Activated CD8-positive, alpha-beta T cell treated with anti-CD3 and anti-CD28 coated beads, Interleukin-2, amount 10 ng/mL, durations not matched to agents 7 days and 5 days (primary cell): ENCODE measurements around the gene MRE11. TPM values are rescaled to one million over a fixed set of nuclear protein-coding genes. Genes with fewer than 3 reads are reported as not detected.

Experiments used
- ATAC-seq: fragments of 150-1000 bp; cut with Tn5 transposase; one replicate; pipeline ENCODE4 v1.10.0; 2021; ENCODE audit warnings: moderate library complexity
- CTCF ChIA-PET: fragments of 350-600 bp; sonication (Branson Sonifier 250); formaldehyde crosslinking; loops from one replicate; lab custom pipeline; 2021; ENCODE audit warnings: antibody characterized with exemption; lab: Charles Lee
- POLR2A ChIA-PET: fragments of 350-600 bp; sonication (Branson Sonifier 250); formaldehyde crosslinking; loops from one replicate; lab custom pipeline; 2021; ENCODE audit warnings: antibody characterized with exemption; lab: Charles Lee
- DNase-seq: peaks from one replicate; pipeline ENCODE4 v3.0.0-alpha.2; 2020
- H3K27ac Mint-ChIP-seq: one replicate; pipeline ENCODE4 v1.8.0; 2021; ENCODE audit warnings: mild to moderate bottlenecking, mixed read lengths
- H3K27me3 Mint-ChIP-seq: one replicate; pipeline ENCODE4 v1.8.0; 2021; ENCODE audit warnings: low read depth, mixed read lengths
- H3K36me3 Mint-ChIP-seq: one replicate; pipeline ENCODE4 v1.8.0; 2021; ENCODE audit warnings: low read depth, mixed read lengths
- H3K4me1 Mint-ChIP-seq: one replicate; pipeline ENCODE4 v1.8.0; 2021; ENCODE audit warnings: low read depth, mixed read lengths
- H3K4me3 Mint-ChIP-seq: one replicate; pipeline ENCODE4 v1.8.0; 2021; ENCODE audit warnings: mild to moderate bottlenecking, mixed read lengths
- H3K9me3 Mint-ChIP-seq: one replicate; pipeline ENCODE4 v1.8.0; 2022; ENCODE audit warnings: mixed read lengths; ENCODE audit not compliant: insufficient read depth
- total RNA-seq, 2 experiments: library from RNA; stranded (reverse); gene quantifications; one replicate each; pipeline ENCODE4 v1.2.3, GENCODE V29; 2021

MRE11 gene
- total RNA-seq, 2 experiments from 2014 or later, result 35.8 to 36.5 TPM

DNA sequence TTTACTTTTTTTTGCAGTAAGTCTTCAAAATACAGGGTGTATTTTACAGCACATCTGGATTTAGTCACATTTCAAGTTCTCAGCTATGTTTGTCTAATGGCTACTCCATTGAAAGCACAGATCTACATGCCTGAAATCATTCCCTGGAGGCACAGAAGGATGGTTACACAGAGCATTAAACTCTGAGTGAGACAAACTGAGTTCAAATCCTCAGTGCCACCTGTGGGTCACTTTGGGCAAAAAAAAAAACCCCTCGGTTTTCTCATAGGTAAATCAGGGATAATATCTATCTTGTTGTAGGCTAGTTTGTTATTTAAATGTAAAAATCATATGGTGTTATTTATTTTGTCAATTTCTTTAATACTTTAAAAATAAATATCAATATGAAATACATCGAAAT, 7.9 kb upstream of the MRE11 start:
- H3K36me3 Mint-ChIP-seq, result peaks cover 37% of the 10 kb centered on the region
- peaks cover 2% of the 10 kb centered on the region for H3K4me1 Mint-ChIP-seq
- CTCF ChIA-PET, result interaction anchor here (1.6 to 2.2 kb wide), 3 partner anchors 22 to 606 kb away, joined by 4 to 7 read pairs (median 5); no protein-coding TSS in a partner anchor
- no peaks in the 10 kb centered on the region for H3K9me3 Mint-ChIP-seq
- no peak for DNase-seq
- no peak overlapping the region for H3K4me3 Mint-ChIP-seq
- H3K27me3 Mint-ChIP-seq, result no peaks in the 10 kb centered on the region
- no peak for ATAC-seq
- H3K27ac Mint-ChIP-seq, result no peak overlapping the region
- POLR2A ChIA-PET, result interaction anchor here (0.7 kb wide), 1 partner anchor 606 kb away, joined by 3 read pairs; no protein-coding TSS in a partner anchor

DNA sequence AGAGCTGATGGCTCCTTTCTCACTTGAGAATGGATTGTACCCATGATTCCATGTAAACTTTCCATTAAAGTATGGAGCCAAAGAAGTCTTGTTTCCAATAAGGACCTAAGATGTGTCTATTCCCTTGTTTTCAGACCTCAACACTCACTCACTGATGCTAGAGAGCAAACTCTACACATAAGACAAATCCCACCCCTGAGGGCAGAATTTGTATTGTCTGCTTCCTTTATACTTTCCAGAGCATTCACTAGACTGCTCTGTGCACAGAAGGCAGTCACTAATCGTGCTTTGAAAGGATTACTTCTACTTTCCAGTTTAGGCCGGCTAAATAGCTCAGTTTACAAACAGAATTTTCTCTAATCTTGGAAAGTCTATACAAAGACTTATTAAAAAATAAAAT, 6.5 kb upstream of the MRE11 start:
- Mint-ChIP-seq H3K9me3 (no peaks in the 10 kb centered on the region), H3K4me1 (peaks cover 4% of the 10 kb centered on the region), H3K27me3 (no peaks in the 10 kb centered on the region), H3K27ac (no peak overlapping the region), H3K4me3 (no peak overlapping the region), H3K36me3 (peaks cover 38% of the 10 kb centered on the region)
- POLR2A ChIA-PET, result no interaction called here
- CTCF ChIA-PET, result no interaction called here
- no peak for ATAC-seq
- no peak for DNase-seq

DNA sequence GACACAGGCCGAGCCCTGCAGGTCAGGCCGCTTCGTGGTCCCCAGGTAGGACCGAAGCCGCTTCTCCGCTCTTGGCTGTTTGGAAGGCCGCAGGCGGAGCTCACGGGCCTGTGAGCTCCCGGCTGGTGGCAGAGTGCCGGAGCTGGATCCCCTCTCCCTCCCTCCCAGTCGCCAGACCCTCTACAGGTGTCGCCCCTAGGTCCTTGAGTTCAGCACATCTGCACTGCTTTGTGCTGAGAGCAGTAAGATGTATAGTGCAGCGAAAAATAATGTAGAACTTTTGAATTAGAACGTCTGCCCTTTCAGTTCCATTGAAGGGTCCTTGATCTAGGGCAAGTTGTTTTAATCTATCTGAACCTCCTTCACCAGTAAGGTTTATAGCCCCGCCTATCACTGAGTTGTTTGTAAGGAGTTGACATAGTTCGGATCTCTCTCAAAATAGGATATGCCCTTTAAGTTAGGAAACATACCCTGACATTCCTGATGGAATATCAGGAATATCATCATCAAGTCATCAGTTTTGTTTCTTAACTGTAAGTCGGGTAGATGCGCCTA, 559 bp upstream of the MRE11 start:
- ATAC-seq, result peak; percentile 80
- POLR2A ChIA-PET, result interaction anchor here (0.6 to 1.7 kb wide), 5 partner anchors 20 to 366 kb away, joined by 3 to 6 read pairs (median 5); partner anchors contain the start of gene PANX1
- no peaks in the 10 kb centered on the region for H3K9me3 Mint-ChIP-seq
- peaks cover 30% of the 10 kb centered on the region for H3K4me1 Mint-ChIP-seq
- no peaks in the 10 kb centered on the region for H3K27me3 Mint-ChIP-seq
- DNase-seq, result no peak
- peaks cover 32% of the 10 kb centered on the region for H3K36me3 Mint-ChIP-seq
- peak overlapping the region; percentile 92 for H3K27ac Mint-ChIP-seq
- peak overlapping the region; percentile 96 for H3K4me3 Mint-ChIP-seq
- CTCF ChIA-PET, result no interaction called here

- Mint-ChIP-seq H3K4me1 (no peaks in the 10 kb centered on the region), H3K27ac (no peak overlapping the region), H3K36me3 (peaks cover 74% of the 10 kb centered on the region), H3K27me3 (no peaks in the 10 kb centered on the region), H3K9me3 (no peaks in the 10 kb centered on the region), H3K4me3 (no peak overlapping the region)
- no peak for ATAC-seq
- DNase-seq, result no peak
- CTCF ChIA-PET, result no interaction called here
- POLR2A ChIA-PET, result no interaction called here
Measured at GRCh38 chr11:94486068-94486467, 7.6 kb downstream of the MRE11 start.

DNA sequence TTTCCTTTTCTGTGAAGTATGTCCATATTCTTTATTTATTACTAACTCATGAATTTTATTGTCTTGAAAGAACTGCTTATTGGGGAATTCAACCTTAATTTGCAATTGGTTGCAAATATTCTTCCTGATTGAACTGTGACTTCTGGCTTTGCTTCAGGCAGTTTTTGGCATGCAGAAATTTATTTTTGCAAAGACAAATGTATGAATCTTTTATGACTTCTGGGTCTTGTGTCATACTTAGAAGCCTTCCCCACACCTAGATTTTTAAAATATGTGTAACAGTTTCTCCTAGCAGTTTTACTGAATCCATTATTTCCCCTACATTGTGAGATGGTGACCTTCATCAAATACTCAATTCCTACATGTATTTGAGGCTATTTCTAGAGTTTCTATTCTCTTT, 12.3 kb downstream of the MRE11 start:
- no peak for DNase-seq
- POLR2A ChIA-PET, result no interaction called here
- CTCF ChIA-PET, result no interaction called here
- Mint-ChIP-seq H3K9me3 (no peaks in the 10 kb centered on the region), H3K27ac (no peak overlapping the region), H3K27me3 (no peaks in the 10 kb centered on the region), H3K4me3 (no peak overlapping the region), H3K4me1 (peaks cover 8% of the 10 kb centered on the region), H3K36me3 (peaks cover 58% of the 10 kb centered on the region)
- ATAC-seq, result no peak

GRCh38 chr11:94477624-94478023, 16.0 kb downstream of the MRE11 start:
- Mint-ChIP-seq H3K4me1 (peaks cover 27% of the 10 kb centered on the region), H3K36me3 (peaks cover 52% of the 10 kb centered on the region), H3K9me3 (no peaks in the 10 kb centered on the region), H3K4me3 (no peak overlapping the region), H3K27ac (no peak overlapping the region), H3K27me3 (no peaks in the 10 kb centered on the region)
- CTCF ChIA-PET, result interaction anchor here (1.0 kb wide), 1 partner anchor 51 kb away, joined by 3 read pairs; no protein-coding TSS in a partner anchor
- POLR2A ChIA-PET, result no interaction called here
- DNase-seq, result no peak
- ATAC-seq, result no peak

DNA sequence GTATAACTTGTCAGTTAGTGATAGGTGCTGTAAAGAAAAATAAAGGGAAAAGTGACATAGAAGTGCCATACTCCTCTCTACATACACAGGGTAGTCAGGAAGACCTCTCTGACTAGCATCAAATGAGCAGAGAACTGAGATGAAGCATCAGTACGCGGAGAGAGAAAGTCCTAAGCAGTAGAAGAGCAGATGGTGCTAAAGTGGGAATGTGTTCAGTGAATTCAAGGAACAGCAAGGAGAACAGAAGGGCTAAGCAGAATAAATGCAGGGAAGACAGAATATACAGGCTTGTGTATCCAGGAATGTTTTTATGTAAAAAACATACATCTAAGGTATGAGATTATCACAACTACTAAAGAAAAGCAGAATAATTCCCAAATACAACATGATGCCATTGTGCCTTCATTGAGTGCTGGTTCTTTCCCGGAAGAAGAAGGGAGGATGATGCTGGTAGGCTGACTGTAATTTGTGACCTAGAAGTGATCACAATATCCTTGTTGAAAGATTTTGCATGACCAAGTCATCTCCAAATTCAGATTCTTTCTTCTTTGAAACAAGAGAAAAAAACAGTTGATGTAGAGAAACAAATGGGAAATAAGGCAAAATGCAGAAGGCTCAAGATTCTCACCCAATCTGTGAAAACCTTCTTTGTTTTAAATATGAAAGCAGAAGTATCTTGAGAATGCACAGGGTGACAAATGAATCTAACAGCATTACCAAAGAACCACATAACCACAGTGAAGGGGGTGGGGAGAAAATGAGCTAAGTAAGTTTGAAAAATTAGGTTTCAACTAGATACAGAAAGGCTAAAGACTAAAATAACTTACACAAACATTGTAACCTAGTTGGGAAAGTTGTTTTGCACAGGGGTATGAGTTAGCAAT, 20.5 kb downstream of the MRE11 start:
- CTCF ChIA-PET, result no interaction called here
- POLR2A ChIA-PET, result interaction anchor here (1.0 kb wide), 2 partner anchors 21 to 690 kb away, joined by 3 to 6 read pairs; partner anchors contain the start of genes ANKRD49 and MRE11
- ATAC-seq (peak; percentile 82), DNase-seq (peak; percentile 76)
- Mint-ChIP-seq H3K4me3 (peak overlapping the region; percentile 27), H3K36me3 (peaks cover 54% of the 10 kb centered on the region), H3K27me3 (no peaks in the 10 kb centered on the region), H3K4me1 (peaks cover 27% of the 10 kb centered on the region), H3K27ac (peak overlapping the region; percentile 71), H3K9me3 (no peaks in the 10 kb centered on the region)

DNA sequence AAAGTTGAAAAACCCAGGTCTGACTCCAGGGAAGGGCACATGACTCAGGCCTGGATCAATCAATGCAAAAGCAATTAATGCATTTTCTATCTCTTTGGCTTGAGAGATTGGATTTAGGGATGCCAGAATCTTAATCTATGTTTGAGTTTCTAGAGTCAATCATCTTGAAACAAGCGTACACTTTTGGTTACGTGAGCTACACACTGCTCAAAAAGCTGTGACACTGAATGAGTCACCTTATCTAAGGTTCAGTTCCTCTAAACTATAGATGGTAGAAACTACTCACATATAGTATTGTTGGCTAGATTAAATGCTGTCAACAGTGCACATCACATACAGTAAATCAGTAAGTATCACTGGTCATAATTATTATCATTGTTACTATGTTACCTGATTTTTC, 24.2 kb downstream of the MRE11 start:
- no peak for ATAC-seq
- CTCF ChIA-PET, result no interaction called here
- Mint-ChIP-seq H3K4me1 (peaks cover 17% of the 10 kb centered on the region), H3K36me3 (peaks cover 53% of the 10 kb centered on the region), H3K4me3 (no peak overlapping the region), H3K9me3 (no peaks in the 10 kb centered on the region), H3K27ac (no peak overlapping the region), H3K27me3 (no peaks in the 10 kb centered on the region)
- DNase-seq, result no peak
- POLR2A ChIA-PET, result no interaction called here

DNA sequence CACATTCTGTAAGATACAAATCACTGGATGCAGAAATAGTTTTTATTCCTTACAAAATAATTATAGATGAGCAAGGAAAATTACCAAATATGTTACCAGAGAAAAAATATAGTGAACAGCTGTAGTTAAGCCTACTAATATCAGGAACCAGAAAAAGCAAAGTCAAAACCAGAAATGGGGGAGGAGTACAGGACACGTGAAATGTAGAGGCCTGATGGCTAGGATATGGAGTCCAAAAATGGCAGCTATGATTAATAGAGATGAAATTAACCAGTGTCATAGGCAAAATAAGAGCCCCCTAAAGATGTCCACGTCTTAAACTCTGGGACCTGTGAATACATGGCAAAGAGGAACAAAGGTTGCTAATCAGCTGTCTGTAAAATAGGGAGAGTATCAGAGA, 34.1 kb downstream of the MRE11 start:
- no peaks in the 10 kb centered on the region for H3K27me3 Mint-ChIP-seq
- DNase-seq (no peak), ATAC-seq (no peak)
- no peak overlapping the region for H3K27ac Mint-ChIP-seq
- no peaks in the 10 kb centered on the region for H3K9me3 Mint-ChIP-seq
- no peaks in the 10 kb centered on the region for H3K4me1 Mint-ChIP-seq
- peaks cover 55% of the 10 kb centered on the region for H3K36me3 Mint-ChIP-seq
- H3K4me3 Mint-ChIP-seq, result no peak overlapping the region
- ChIA-PET POLR2A (no interaction called here), CTCF (no interaction called here)

DNA sequence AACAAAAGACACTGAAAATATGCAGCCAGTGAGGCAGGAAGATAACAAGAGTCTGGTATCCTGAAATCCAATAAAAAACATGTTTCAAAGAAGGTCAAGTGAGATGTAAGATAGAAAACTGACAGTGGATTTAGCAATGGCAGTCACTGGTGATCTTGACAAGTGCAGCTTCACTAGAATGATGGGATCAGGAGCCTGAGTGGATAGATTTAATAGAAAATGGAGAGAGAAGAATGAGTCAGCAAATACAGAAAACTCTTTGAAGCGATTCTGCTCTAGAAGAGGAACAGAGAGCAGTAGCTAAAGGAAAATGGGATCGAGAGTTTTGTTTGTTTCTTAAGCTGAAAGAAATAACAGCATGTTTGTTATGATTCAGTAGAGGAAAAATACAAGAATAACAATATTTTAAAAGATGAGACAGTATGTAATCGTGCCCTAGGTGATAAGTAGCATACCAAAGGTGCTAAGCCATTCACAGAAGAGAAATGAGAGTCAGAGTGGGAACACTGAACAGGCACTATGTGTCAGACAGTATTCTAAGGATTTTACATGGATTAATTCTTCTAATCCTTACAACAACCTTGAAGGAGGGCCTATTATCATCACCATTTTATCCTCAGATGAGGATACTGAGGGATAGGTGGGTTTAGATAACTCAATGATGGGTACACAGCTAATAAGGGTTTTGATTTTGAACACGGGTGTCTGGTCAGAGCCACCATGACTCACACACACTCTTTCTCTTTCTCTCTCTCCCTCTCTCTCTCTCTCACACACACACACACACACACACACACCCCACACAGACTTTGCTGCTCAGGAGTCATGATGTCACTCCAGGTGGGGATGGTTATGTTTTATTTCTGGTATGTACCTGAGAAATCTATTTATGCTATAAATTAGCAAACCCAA, 36.3 kb downstream of the MRE11 start:
- no peak overlapping the region for H3K4me3 Mint-ChIP-seq
- DNase-seq, result no peak
- H3K27ac Mint-ChIP-seq, result no peak overlapping the region
- no peaks in the 10 kb centered on the region for H3K4me1 Mint-ChIP-seq
- POLR2A ChIA-PET, result no interaction called here
- ATAC-seq, result no peak
- H3K36me3 Mint-ChIP-seq, result peaks cover 45% of the 10 kb centered on the region
- CTCF ChIA-PET, result no interaction called here
- no peaks in the 10 kb centered on the region for H3K9me3 Mint-ChIP-seq
- no peaks in the 10 kb centered on the region for H3K27me3 Mint-ChIP-seq

DNA sequence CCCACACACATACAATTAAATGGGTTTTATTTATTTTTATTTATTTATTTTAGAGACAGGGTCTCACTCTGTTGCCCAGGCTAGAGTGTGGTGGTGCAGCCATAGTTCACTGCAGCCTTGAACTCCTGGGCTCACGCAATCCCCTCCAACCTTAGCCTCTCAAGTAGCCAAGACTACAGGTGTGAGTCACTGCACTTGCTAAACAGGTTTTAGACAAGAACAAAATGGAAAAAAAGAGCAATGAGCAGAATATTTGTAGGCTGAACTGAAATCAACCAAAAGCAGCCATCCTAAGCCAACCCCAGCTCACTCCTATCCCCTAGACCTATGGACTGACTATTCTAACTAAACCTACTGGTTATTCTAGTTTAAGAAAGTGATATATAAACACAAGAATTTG, 37.8 kb downstream of the MRE11 start:
- ATAC-seq (no peak), DNase-seq (no peak)
- H3K4me3 Mint-ChIP-seq, result no peak overlapping the region
- peaks cover 36% of the 10 kb centered on the region for H3K36me3 Mint-ChIP-seq
- ChIA-PET CTCF (no interaction called here), POLR2A (no interaction called here)
- no peak overlapping the region for H3K27ac Mint-ChIP-seq
- H3K4me1 Mint-ChIP-seq, result no peaks in the 10 kb centered on the region
- no peaks in the 10 kb centered on the region for H3K27me3 Mint-ChIP-seq
- H3K9me3 Mint-ChIP-seq, result no peaks in the 10 kb centered on the region
